H1 (cell line): ENCODE data around the gene YEATS2. TPM values are rescaled to one million over a fixed set of nuclear protein-coding genes. Genes with fewer than 3 reads are reported as not detected.

Source experiments
- CTCF ChIA-PET: fragments of 300-600 bp; sonication (Branson Sonifier 250); formaldehyde crosslinking; loops from one replicate; lab custom pipeline; 2021; ENCODE audit not compliant: partially characterized antibody; lab: Charles Lee
- POLR2A ChIA-PET: fragments of 300-600 bp; sonication (Branson Sonifier 250); formaldehyde crosslinking; loops from one replicate; lab custom pipeline; 2021; ENCODE audit warnings: inconsistent platforms; ENCODE audit not compliant: partially characterized antibody; lab: Charles Lee
- DNase-seq, 2 experiments: peaks; one replicate each; pipeline versions ENCODE4 v3.0.0 to v3.0.0-alpha.2; 2010 to 2022; ENCODE audit warnings: low spot score in 2 of 2, low read depth in 1 of 2, mixed read lengths in 1 of 2
- FAIRE-seq: peaks from 2 replicates; lab custom pipeline; 2011; peaks lifted over from hg19 to GRCh38; lab: Jason Lieb, UNC
- H2AFZ ChIP-seq: 2 replicates; pipeline ENCODE4 v1.8.1; 2012; ENCODE audit warnings: low read length, inconsistent platforms
- H2AK5ac ChIP-seq: 2 replicates; pipeline ENCODE4 v1.6.1; 2013; ENCODE audit warnings: low read depth, low read length
- H2BK120ac ChIP-seq: replicated peaks from 2 replicates; pipeline ENCODE3; 2013; ENCODE audit warnings: low read depth, low read length, inconsistent platforms
- H2BK12ac ChIP-seq: 2 replicates; pipeline ENCODE4 v1.6.1; 2013; ENCODE audit warnings: low read depth, low read length
- H2BK15ac ChIP-seq: 2 replicates; pipeline ENCODE4 v1.6.1; 2013; ENCODE audit warnings: low read length
- H2BK20ac ChIP-seq: 2 replicates; pipeline ENCODE4 v1.6.1; 2013; ENCODE audit warnings: low read length
- H2BK5ac ChIP-seq: 2 replicates; pipeline ENCODE4 v1.6.1; 2013; ENCODE audit warnings: low read depth, low read length
- H3K14ac ChIP-seq: 2 replicates; pipeline ENCODE4 v1.6.1; 2013; ENCODE audit warnings: inconsistent platforms; ENCODE audit not compliant: insufficient read length
- H3K18ac ChIP-seq: 2 replicates; pipeline ENCODE4 v1.6.1; 2013; ENCODE audit warnings: low read length; ENCODE audit errors: extremely low read depth
- H3K23ac ChIP-seq: 2 replicates; pipeline ENCODE4 v1.6.1; 2013; ENCODE audit warnings: inconsistent platforms; ENCODE audit not compliant: insufficient read length
- H3K23me2 ChIP-seq: 2 replicates; pipeline ENCODE4 v1.6.1; 2013; ENCODE audit warnings: low read depth, low read length
- H3K27ac ChIP-seq: 2 replicates; pipeline ENCODE4 v1.6.1; 2011; ENCODE audit warnings: low read depth, low read length, inconsistent platforms
- H3K27me3 ChIP-seq, 4 experiments: replicated peaks in 1 of 4; 1 replicate in 1 of 4; 2 replicates in 3 of 4; pipeline versions ENCODE4 v1.6.1 to v1.8.1; 2011 to 2013; ENCODE audit warnings: low read length in 3 of 4, mild to moderate bottlenecking in 3 of 4, inconsistent platforms in 2 of 4, mixed read lengths in 2 of 4, moderate library complexity in 1 of 4; ENCODE audit not compliant: control insufficient read depth in 3 of 4, insufficient read depth in 3 of 4; ENCODE audit errors: extremely low read depth in 1 of 4
- H3K36me3 ChIP-seq, 4 experiments: 2 replicates each; pipeline versions ENCODE4 v1.6.1 to v1.8.1; 2011 to 2013; ENCODE audit warnings: mild to moderate bottlenecking in 4 of 4, low read length in 3 of 4, moderate library complexity in 2 of 4, control low read depth in 1 of 4, inconsistent platforms in 1 of 4; ENCODE audit not compliant: insufficient read depth in 4 of 4, control insufficient read depth in 2 of 4
- H3K4ac ChIP-seq: replicated peaks from 2 replicates; pipeline ENCODE3; 2013; ENCODE audit warnings: low read length, low read depth, mixed read lengths, inconsistent platforms; ENCODE audit not compliant: insufficient read length
- H3K4me1 ChIP-seq, 4 experiments: replicated peaks in 1 of 4; 1 replicate in 1 of 4; 2 replicates in 3 of 4; pipeline versions ENCODE4 v1.6.1 to v1.8.1; 2011 to 2013; ENCODE audit warnings: low read length in 3 of 4, inconsistent platforms in 2 of 4, mixed read lengths in 1 of 4; ENCODE audit not compliant: insufficient read depth in 4 of 4, control insufficient read depth in 3 of 4
- H3K4me2 ChIP-seq, 2 experiments: 2 replicates each; pipeline versions ENCODE4 v1.6.1 to v1.8.1; 2011 to 2013; ENCODE audit warnings: low read depth in 2 of 2, low read length in 2 of 2, control low read depth in 1 of 2, inconsistent platforms in 1 of 2, mild to moderate bottlenecking in 1 of 2; ENCODE audit not compliant: insufficient read depth in 1 of 2
- H3K4me3 ChIP-seq, 4 experiments: fragments of 200-600, 300-600 bp in 1 of 4; sonication (generic), shearing (Covaris generic), sonication (Bioruptor Twin) in 1 of 4; 2 replicates each; pipeline versions ENCODE4 v1.5.1 to v1.8.1; 2011 to 2016; ENCODE audit warnings: low read length in 4 of 4, low read depth in 3 of 4, control low read depth in 2 of 4, inconsistent platforms in 2 of 4, mild to moderate bottlenecking in 2 of 4, mixed read lengths in 1 of 4, moderate library complexity in 1 of 4; ENCODE audit not compliant: insufficient read depth in 2 of 4; ENCODE audit errors: extremely low read depth in 1 of 4
- H3K56ac ChIP-seq: replicated peaks from 2 replicates; pipeline ENCODE3; 2013; ENCODE audit warnings: low read depth, mild to moderate bottlenecking, mixed read lengths, low read length, inconsistent platforms; ENCODE audit not compliant: insufficient read length
- H3K79me1 ChIP-seq: 2 replicates; pipeline ENCODE4 v1.6.1; 2013; ENCODE audit warnings: low read depth, low read length, control low read depth
- H3K79me2 ChIP-seq, 2 experiments: 2 replicates each; pipeline versions ENCODE4 v1.6.1 to v1.8.1; 2012 to 2013; ENCODE audit warnings: low read length in 2 of 2, mild to moderate bottlenecking in 2 of 2, inconsistent platforms in 1 of 2; ENCODE audit not compliant: insufficient read depth in 2 of 2, control insufficient read depth in 1 of 2
- H3K9ac ChIP-seq, 4 experiments: replicated peaks in 1 of 4; 1 replicate in 1 of 4; 2 replicates in 3 of 4; pipeline versions ENCODE4 v1.6.1 to v1.8.1; 2011 to 2013; ENCODE audit warnings: low read depth in 3 of 4, low read length in 3 of 4, control low read depth in 2 of 4, mild to moderate bottlenecking in 2 of 4, moderate library complexity in 2 of 4, inconsistent platforms in 1 of 4; ENCODE audit errors: extremely low read depth in 1 of 4
- H3K9me3 ChIP-seq, 2 experiments: 2 replicates each; pipeline versions ENCODE4 v1.6.1 to v1.8.1; 2012 to 2013; ENCODE audit warnings: mild to moderate bottlenecking in 2 of 2, moderate library complexity in 2 of 2, control low read depth in 1 of 2, inconsistent platforms in 1 of 2, low read depth in 1 of 2, low read length in 1 of 2, mixed read lengths in 1 of 2; ENCODE audit not compliant: insufficient read depth in 2 of 2
- H4K20me1 ChIP-seq, 2 experiments: replicated peaks in 1 of 2; 2 replicates each; pipeline versions ENCODE3 to v1.8.1; 2011 to 2013; ENCODE audit warnings: inconsistent platforms in 2 of 2, low read length in 2 of 2, mild to moderate bottlenecking in 1 of 2; ENCODE audit not compliant: insufficient read depth in 2 of 2, control insufficient read depth in 1 of 2
- H4K5ac ChIP-seq: 2 replicates; pipeline ENCODE4 v1.6.1; 2013; ENCODE audit warnings: low read length, low read depth, mixed read lengths, inconsistent platforms; ENCODE audit not compliant: insufficient read length
- H4K8ac ChIP-seq: 2 replicates; pipeline ENCODE4 v1.8.0; 2013; ENCODE audit warnings: mild to moderate bottlenecking, moderate library complexity, low read length, inconsistent platforms; ENCODE audit not compliant: insufficient read depth; ENCODE audit errors: extremely low read depth
- H4K91ac ChIP-seq: replicated peaks from 2 replicates; pipeline ENCODE3; 2013; ENCODE audit warnings: low read length, mixed read lengths, inconsistent platforms; ENCODE audit not compliant: insufficient read length
- CEBPB ChIP-seq: IDR thresholded peaks from 2 replicates; pipeline ENCODE4 v1.6.1; 2012; ENCODE audit warnings: low read depth, low read length
- CTCF ChIP-seq, 3 experiments: IDR thresholded peaks; 1 replicate in 2 of 3; 2 replicates in 1 of 3; pipeline versions ENCODE4 v1.5.1 to v1.6.1; 2011; ENCODE audit warnings: low read length in 3 of 3, mild to moderate bottlenecking in 3 of 3, inconsistent platforms in 2 of 3, low read depth in 1 of 3, moderate library complexity in 1 of 3; ENCODE audit not compliant: insufficient read depth in 1 of 3; ENCODE audit errors: control extremely low read depth in 1 of 3
- JUN ChIP-seq: IDR thresholded peaks from 2 replicates; pipeline ENCODE4 v1.6.1; 2011; ENCODE audit warnings: low read depth, mild to moderate bottlenecking, improper control_type of control experiment, low read length
- PHF8 ChIP-seq: fragments of 200-600 bp; sonication (generic); conservative IDR thresholded peaks from 2 replicates; pipeline ENCODE4 v1.7.1; 2012; ENCODE audit warnings: low read depth, mild to moderate bottlenecking, inconsistent platforms, low read length, moderate library complexity
- RFX5 ChIP-seq: IDR thresholded peaks from 2 replicates; pipeline ENCODE4 v1.6.1; 2011; ENCODE audit warnings: low read depth, low read length, improper control_type of control experiment, borderline replicate concordance
- SAP30 ChIP-seq: fragments of 300-600 bp; sonication (generic); IDR thresholded peaks from 2 replicates; pipeline ENCODE4 v1.7.1; 2012; ENCODE audit warnings: low read length, moderate library complexity, mild to moderate bottlenecking, inconsistent platforms; ENCODE audit not compliant: insufficient read depth, insufficient replicate concordance
- SIRT6 ChIP-seq: IDR thresholded peaks from one replicate; pipeline ENCODE4 v1.7.1; 2012; ENCODE audit warnings: low read length, inconsistent platforms
- TBP ChIP-seq: IDR thresholded peaks from 2 replicates; pipeline ENCODE4 v1.6.1; 2011; ENCODE audit warnings: low read depth, low read length, improper control_type of control experiment
- WGBS, 2 experiments: shearing (Covaris generic) in 1 of 2; methylation state at CpG; one replicate each; pipeline versions ENCODE4 v1.1.6 to v1.1.7; 2013 to 2015; ENCODE audit warnings: low lambda C conversion rate in 2 of 2, mixed read lengths in 2 of 2, inconsistent platforms in 1 of 2, low coverage in 1 of 2, missing lambda C conversion rate in 1 of 2; ENCODE audit not compliant: insufficient replicate concordance in 2 of 2, insufficient coverage in 1 of 2, insufficient read length in 1 of 2; ENCODE audit errors: extremely low coverage in 1 of 2, missing lambda C conversion rate in 1 of 2; 5-methylcytosine and 5-hydroxymethylcytosine counted together
- polyA plus RNA-seq, 7 experiments: library from polyadenylated mRNA; depleted of rRNA in 3 of 7; stranded (reverse) in 5 of 7; unstranded in 2 of 7; fragments of >200 nt in 5 of 7; fragments of 200-250 nt in 2 of 7; gene quantifications; 1 replicate in 5 of 7; 2 replicates in 1 of 7; 4 replicates in 1 of 7; pipeline versions ENCODE4 v1.2.1 to v1.2.3, GENCODE V29; 2011 to 2013; ENCODE audit warnings: missing spikeins in 2 of 7, mixed read lengths in 2 of 7
- total RNA-seq: library from RNA; stranded (reverse); fragmentation: NEBNext Ultra II Directional; extraction: Animal tissue kit (Norgen Biotek cat#: 25700); gene quantifications from 2 replicates; pipeline ENCODE4 v1.2.1, GENCODE V29; 2021

YEATS2 gene
- total and polyA plus RNA-seq, 2 of the 8 experiments (the other 6 are each of a cell fraction or from before 2014, with no cell fraction given) = 35.3 to 53.7 TPM

DNA sequence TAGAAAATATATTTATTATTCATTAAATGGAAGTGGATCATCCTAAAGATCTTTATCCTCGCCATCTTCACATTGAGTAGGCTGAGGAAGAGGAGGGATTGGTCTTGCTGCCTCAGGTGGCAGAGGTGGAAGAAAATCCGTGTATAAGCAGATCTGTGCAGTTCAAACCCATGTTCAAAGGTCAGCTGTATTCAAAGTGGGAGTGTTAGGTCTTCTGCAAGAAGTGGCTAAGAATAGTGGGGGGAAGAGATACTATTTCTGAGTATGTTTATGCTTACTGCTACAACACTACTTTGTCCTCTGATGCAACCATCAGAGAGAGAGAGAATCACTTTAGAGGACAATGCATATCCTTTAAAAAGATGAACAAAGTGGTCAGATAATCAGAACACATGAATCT, 39.5 kb downstream of the YEATS2 start:
- Histone ChIP-seq H2BK12ac (no peak overlapping the region), H2BK5ac (no peak overlapping the region), H3K79me1 (no peaks in the 10 kb centered on the region), H3K36me3 (peaks cover 0 to 54% (median 31%) of the 10 kb centered on the region in 4 experiments; a peak in 7 of 8 replicates), H3K9me3 (peaks cover 0 to 2% of the 10 kb centered on the region in 2 experiments; a peak in 2 of 4 replicates), H4K5ac (no peak overlapping the region), H3K4me1 (no peaks in the 10 kb centered on the region), H2BK20ac (no peak overlapping the region), H3K4ac (no peak overlapping the region), H2AFZ (no peak overlapping the region), H3K4me3 (no peak overlapping the region), H3K27ac (no peak overlapping the region), H4K91ac (no peak overlapping the region), H3K23ac (no peak overlapping the region), H2BK120ac (no peak overlapping the region), H3K23me2 (no peaks in the 10 kb centered on the region), H3K27me3 (no peaks in the 10 kb centered on the region), H2BK15ac (no peak overlapping the region), H4K8ac (no peak overlapping the region), H3K18ac (no peak overlapping the region), H3K56ac (no peak overlapping the region), H4K20me1 (no peaks in the 10 kb centered on the region), H3K9ac (no peak overlapping the region), H3K14ac (no peak overlapping the region), H3K79me2 (peaks cover 0 to 5% of the 10 kb centered on the region in 2 experiments; a peak in 1 of 4 replicates), H2AK5ac (no peak overlapping the region), H3K4me2 (no peak overlapping the region)
- ChIA-PET CTCF (no interaction called here), POLR2A (no interaction called here)
- FAIRE-seq (no peak), DNase-seq (no peak)
- WGBS, 2 experiments = 88% methylated on average over 2 of the region's 2 CpGs; no CpG with 5 or more reads in 1 of the 2 experiments
- TF ChIP-seq CEBPB (no peak), SAP30 (no peak), TBP (no peak), JUN (no peak), PHF8 (no peak), CTCF (IDR thresholded peaks at IDR 0.05; ENCODE audit: control extremely low read depth in 1 of 3, insufficient read depth in 1 of 3, low read depth in 1 of 3, low read length in 3 of 3) (no peak), SIRT6 (no peak), RFX5 (no peak)
